ENCODE results near the gene USP17L12.
"Not testable (repeated sequence)": the region's sequence is repeated elsewhere in the genome, so short reads cannot be mapped to it uniquely, and the experiment has no call there.

USP17L12 gene, protein sequence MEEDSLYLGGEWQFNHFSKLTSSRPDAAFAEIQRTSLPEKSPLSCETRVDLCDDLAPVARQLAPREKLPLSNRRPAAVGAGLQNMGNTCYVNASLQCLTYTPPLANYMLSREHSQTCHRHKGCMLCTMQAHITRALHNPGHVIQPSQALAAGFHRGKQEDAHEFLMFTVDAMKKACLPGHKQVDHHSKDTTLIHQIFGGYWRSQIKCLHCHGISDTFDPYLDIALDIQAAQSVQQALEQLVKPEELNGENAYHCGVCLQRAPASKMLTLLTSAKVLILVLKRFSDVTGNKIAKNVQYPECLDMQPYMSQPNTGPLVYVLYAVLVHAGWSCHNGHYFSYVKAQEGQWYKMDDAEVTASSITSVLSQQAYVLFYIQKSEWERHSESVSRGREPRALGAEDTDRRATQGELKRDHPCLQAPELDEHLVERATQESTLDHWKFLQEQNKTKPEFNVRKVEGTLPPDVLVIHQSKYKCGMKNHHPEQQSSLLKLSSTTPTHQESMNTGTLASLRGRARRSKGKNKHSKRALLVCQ

GRCh38 chr4:9219852-9220251 is at the start of gene USP17L12:
Gene USP17L12, plus strand, starts transcription at chr4:9220152. Its CDS starts 0 bp downstream, at chr4:9220152.
- DNase-seq = not testable (repeated sequence)

DNA sequence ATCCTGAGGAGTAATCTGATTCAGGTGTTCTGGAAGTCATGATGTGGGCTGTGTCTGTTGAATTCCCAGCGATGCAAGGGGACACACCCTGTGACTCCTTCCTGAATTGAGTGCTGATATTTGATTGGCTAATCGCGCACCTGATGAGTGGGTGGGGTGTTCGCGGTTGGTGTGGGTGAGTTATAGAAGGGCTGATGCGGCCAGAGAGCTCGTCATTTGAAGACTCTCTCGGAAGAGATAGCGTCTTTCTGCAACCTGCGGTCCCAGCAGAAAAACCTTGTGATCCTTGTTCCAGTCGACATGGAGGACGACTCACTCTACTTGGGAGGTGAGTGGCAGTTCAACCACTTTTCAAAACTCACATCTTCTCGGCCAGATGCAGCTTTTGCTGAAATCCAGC is 9.6 kb upstream of the USP17L12 start, which contains the start of gene USP17L10:
Gene USP17L10 (plus strand): TSS at position 301 of the 400 bp plus-strand sequence. CDS start 0 bp downstream, at position 301.
- not testable (repeated sequence) for DNase-seq

GRCh38 chr4:9214701-9215100 is 5.3 kb upstream of the USP17L12 start:
- DNase-seq = not testable (repeated sequence)

GRCh38 chr4:9215105-9215504 is 4.8 kb upstream of the USP17L12 start, which contains the start of gene USP17L11:
Gene USP17L11, plus strand, starts transcription at chr4:9215405. Its CDS starts 0 bp downstream, at chr4:9215405.
- not testable (repeated sequence) for DNase-seq

GRCh38 chr4:9224596-9224995 is 4.6 kb downstream of the USP17L12 start, which contains the start of gene USP17L13:
Gene USP17L13, plus strand, starts transcription at chr4:9224896. Its CDS starts 0 bp downstream, at chr4:9224896.
- DNase-seq = not testable (repeated sequence)

DNA sequence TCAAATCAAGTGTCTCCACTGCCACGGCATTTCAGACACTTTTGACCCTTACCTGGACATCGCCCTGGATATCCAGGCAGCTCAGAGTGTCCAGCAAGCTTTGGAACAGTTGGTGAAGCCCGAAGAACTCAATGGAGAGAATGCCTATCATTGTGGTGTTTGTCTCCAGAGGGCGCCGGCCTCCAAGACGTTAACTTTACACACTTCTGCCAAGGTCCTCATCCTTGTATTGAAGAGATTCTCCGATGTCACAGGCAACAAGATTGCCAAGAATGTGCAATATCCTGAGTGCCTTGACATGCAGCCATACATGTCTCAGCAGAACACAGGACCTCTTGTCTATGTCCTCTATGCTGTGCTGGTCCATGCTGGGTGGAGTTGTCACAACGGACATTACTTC is 10.3 kb downstream of the USP17L12 start:
- DNase-seq = peak; percentile 5

- not testable (repeated sequence) for DNase-seq
Measured at GRCh38 chr4:9234085-9234484, 14.1 kb downstream of the USP17L12 start, which contains the start of gene USP17L15. Gene USP17L15, plus strand, starts transcription at chr4:9234385. Its CDS starts 0 bp downstream, at chr4:9234385.

DNA sequence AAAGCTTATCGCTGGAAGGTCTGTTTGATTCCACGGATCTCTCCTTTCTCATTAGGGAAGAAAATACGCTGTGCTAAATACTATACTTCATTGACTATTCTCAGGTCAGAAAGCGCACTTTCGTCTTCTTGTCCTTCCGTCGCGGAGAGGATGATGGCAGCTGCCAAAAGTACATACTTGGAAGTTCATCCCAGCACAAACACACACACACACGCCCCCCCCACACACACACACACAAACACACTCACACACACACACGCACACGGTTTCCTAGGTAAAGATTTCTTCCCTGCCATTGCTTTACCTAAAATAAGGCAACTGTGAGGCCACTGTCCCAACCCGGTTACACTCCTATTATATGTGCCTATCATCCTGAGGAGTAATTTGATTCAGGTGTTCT is 18.5 kb downstream of the USP17L12 start:
- not testable (repeated sequence) for DNase-seq

GRCh38 chr4:9243579-9243978 is 23.6 kb downstream of the USP17L12 start, which contains the start of gene USP17L17:
Gene USP17L17, plus strand, starts transcription at chr4:9243879. Its CDS starts 0 bp downstream, at chr4:9243879.
- not testable (repeated sequence) for DNase-seq

DNA sequence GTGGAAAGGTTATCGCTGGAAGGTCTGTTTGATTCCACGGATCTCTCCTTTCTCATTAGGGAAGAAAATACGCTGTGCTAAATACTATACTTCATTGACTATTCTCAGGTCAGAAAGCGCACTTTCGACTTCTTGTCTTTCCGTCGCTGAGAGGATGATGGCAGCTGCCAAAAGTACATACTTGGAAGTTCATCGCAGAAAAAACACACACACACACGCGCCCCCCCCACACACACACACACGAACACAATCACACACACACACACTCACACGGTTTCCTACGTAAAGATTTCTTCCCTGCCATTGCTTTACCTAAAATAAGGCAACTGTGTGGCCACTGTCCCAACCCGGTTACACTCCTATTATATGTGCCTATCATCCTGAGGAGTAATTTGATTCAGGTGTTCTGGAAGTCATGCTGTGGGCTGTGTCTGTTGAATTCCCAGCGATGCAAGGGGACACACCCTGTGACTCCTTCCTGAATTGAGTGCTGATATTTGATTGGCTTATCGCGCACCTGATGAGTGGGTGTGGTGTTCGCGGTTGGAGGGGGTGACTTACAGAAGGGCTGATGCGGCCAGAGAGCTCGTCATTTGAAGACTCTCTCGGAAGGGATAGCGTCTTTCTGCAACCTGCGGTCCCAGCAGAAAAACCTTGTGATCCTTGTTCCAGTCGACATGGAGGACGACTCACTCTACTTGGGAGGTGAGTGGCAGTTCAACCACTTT is 28.2 kb downstream of the USP17L12 start, which contains the start of gene USP17L18:
Gene USP17L18 (plus strand): TSS at position 678 of the 728 bp plus-strand sequence. CDS start 0 bp downstream, at position 678.
- peak; percentile 7 for DNase-seq

DNA sequence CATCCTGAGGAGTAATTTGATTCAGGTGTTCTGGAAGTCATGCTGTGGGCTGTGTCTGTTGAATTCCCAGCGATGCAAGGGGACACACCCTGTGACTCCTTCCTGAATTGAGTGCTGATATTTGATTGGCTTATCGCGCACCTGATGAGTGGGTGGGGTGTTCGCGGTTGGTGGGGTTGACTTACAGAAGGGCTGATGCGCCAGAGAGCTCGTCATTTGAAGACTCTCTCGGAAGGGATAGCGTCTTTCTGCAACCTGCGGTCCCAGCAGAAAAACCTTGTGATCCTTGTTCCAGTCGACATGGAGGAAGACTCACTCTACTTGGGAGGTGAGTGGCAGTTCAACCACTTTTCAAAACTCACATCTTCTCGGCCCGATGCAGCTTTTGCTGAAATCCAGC is 33.1 kb downstream of the USP17L12 start, which contains the start of gene USP17L19:
Gene USP17L19 (plus strand): TSS at position 301 of the 400 bp plus-strand sequence. CDS start 0 bp downstream, at position 301.
- not testable (repeated sequence) for DNase-seq

DNA sequence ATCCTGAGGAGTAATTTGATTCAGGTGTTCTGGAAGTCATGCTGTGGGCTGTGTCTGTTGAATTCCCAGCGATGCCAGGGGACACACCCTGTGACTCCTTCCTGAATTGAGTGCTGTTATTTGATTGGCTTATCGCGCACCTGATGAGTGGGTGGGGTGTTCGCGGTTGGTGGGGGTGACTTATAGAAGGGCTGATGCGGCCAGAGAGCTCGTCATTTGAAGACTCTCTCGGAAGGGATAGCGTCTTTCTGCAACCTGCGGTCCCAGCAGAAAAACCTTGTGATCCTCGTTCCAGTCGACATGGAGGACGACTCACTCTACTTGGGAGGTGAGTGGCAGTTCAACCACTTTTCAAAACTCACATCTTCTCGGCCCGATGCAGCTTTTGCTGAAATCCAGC is 37.9 kb downstream of the USP17L12 start, which contains the start of gene USP17L20:
Gene USP17L20 (plus strand): TSS at position 301 of the 400 bp plus-strand sequence. CDS start 0 bp downstream, at position 301.
- DNase-seq = not testable (repeated sequence)

DNA sequence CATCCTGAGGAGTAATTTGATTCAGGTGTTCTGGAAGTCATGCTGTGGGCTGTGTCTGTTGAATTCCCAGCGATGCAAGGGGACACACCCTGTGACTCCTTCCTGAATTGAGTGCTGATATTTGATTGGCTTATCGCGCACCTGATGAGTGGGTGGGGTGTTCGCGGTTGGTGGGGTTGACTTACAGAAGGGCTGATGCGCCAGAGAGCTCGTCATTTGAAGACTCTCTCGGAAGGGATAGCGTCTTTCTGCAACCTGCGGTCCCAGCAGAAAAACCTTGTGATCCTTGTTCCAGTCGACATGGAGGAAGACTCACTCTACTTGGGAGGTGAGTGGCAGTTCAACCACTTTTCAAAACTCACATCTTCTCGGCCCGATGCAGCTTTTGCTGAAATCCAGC is 42.6 kb downstream of the USP17L12 start, which contains the start of gene USP17L21:
Gene USP17L21 (plus strand): TSS at position 301 of the 400 bp plus-strand sequence. CDS start 0 bp downstream, at position 301.
- DNase-seq = not testable (repeated sequence)

- DNase-seq = not testable (repeated sequence)
Measured at GRCh38 chr4:9267319-9267718, 47.4 kb downstream of the USP17L12 start, which contains the start of gene USP17L22. Gene USP17L22, plus strand, starts transcription at chr4:9267619. Its CDS starts 0 bp downstream, at chr4:9267619.
